Measurements from ENCODE around the gene FAM3B. TPM values are rescaled to one million over a fixed set of nuclear protein-coding genes. Genes with fewer than 3 reads are reported as not detected.

FAM3B gene
- total RNA-seq, 2 experiments from 2014 or later, result not detected

DNA sequence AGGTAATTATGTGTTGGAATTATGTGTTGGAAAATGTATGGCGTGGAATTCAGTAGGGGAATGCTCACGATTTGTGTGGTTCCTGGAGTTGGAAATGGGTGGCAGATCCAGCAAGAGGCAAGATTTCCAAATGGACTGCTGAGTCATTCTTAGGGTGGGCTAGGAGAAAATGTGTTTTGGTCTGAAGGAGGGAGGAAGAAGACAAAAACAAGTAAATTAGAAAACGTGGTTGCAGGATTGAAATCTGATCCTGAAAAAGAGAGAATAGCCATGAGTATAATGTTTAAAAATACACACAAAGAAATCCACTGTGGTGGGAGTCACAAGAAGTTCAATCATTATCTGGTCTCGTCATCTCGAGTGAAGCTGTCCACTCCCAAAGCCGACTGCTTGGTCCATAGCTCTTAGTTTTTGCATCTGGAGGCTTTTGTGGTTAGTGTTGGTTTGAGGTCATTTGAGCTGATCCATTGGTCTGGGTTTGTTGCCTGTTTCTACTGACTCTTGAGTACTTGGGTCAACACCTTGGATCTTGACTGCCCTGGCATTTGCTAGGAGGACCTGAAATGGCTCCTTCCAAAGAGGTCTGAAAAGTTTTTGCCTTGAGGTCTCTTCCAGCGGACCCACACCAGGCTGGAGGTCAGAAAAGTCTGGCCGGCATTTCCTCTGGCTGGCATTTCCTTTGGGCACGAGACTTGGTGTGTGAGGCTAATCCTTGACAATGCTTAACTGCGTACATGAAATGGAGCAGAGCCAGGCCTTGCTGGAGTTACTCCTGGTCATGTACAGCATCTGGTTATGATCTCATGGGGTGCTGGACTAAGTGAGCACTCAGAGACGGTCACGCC is 54.5 kb downstream of the FAM3B start:
- H3K4me3 Mint-ChIP-seq, result peak overlapping the region; percentile 80
- H3K27ac Mint-ChIP-seq, result peak overlapping the region; percentile 95
- no peaks in the 10 kb centered on the region for H3K9me3 Mint-ChIP-seq
- no peak for ATAC-seq (ENCODE audit: low read depth)
- peaks cover 21% of the 10 kb centered on the region for H3K36me3 Mint-ChIP-seq
- POLR2A ChIA-PET, result interaction anchor here (1.3 to 7.1 kb wide), 6 partner anchors 9 to 58 kb away, joined by 4 to 147 read pairs (median 21); partner anchors contain the start of genes MX1 and MX2
- DNase-seq, result no peak
- H3K27me3 Mint-ChIP-seq, result no peaks in the 10 kb centered on the region
- peaks cover 53% of the 10 kb centered on the region for H3K4me1 Mint-ChIP-seq

DNA sequence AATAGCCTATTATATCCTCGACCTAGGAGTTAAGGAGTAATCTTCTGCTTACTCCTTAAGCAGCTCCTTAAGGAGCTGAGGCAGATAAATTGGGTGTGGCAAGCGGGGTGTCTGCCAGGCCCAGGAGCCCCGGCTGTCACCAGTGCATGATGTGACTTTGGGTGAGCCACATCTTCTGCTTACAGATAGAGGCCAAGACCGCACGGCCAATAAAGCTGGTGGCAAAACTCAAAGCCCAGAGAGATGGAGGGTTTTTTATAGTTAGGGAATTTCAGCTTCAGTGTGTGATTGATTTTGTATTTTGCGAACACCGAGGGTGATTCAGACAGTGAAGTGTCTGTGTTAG is 55.1 kb downstream of the FAM3B start:
- Mint-ChIP-seq H3K4me3 (peak overlapping the region; percentile 80), H3K27me3 (no peaks in the 10 kb centered on the region), H3K27ac (no peak overlapping the region), H3K4me1 (peaks cover 51% of the 10 kb centered on the region), H3K36me3 (peaks cover 19% of the 10 kb centered on the region), H3K9me3 (no peaks in the 10 kb centered on the region)
- POLR2A ChIA-PET, result interaction anchor here (1.1 to 7.1 kb wide), 5 partner anchors 10 to 55 kb away, joined by 3 to 147 read pairs (median 15); partner anchors contain the start of genes MX1 and MX2
- no peak for ATAC-seq (ENCODE audit: low read depth)
- DNase-seq, result no peak

DNA sequence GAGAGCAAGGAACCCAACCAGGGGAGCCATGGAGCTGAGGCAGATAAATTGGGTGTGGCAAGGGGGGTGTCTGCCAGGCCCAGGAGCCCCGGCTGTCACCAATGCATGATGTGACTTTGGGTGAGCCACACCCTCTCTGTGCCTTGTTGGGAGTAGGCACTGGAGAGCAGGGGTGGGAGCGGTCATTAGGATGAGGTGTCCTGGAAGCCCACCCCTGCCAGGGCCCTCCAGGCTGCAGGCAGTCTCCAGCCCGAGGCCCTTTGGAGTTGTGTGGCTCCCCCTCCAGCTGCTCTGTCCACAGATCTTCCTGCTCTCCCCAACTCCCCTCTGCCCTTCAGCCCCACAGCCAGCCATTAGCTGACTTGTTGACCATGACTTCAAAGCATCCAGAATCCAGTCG is 56.7 kb downstream of the FAM3B start:
- Mint-ChIP-seq H3K4me1 (peaks cover 42% of the 10 kb centered on the region), H3K27ac (peak overlapping the region; percentile 38), H3K4me3 (no peak overlapping the region), H3K9me3 (no peaks in the 10 kb centered on the region), H3K27me3 (no peaks in the 10 kb centered on the region), H3K36me3 (peaks cover 25% of the 10 kb centered on the region)
- DNase-seq (no peak), ATAC-seq (ENCODE audit: low read depth) (no peak)
- POLR2A ChIA-PET, result interaction anchor here (1.0 to 5.4 kb wide), 3 partner anchors 11 to 53 kb away, joined by 3 to 50 read pairs (median 15); partner anchors contain the start of genes MX1 and MX2

DNA sequence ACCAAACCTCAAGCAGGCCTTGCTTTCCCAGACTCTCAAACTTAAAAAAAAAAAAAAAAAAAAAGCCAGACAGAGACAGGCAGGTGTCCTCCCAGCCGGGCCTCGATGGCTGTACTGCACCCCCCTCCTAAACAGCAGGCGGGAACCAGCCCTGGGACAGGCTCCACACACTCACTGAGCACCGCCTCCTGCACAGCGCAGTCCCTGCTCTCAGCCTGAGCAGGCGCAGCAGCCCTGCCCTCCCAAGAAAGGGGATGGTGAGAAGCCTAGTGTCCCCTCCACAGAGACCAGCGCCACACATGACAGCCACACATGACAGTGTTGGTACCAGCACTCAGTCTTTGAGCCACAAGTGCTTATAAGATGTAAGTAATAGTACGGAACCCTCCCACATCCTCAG is 57.2 kb downstream of the FAM3B start:
- no peak overlapping the region for H3K27ac Mint-ChIP-seq
- no peaks in the 10 kb centered on the region for H3K27me3 Mint-ChIP-seq
- DNase-seq (no peak), ATAC-seq (ENCODE audit: low read depth) (no peak)
- POLR2A ChIA-PET, result interaction anchor here (1.8 to 5.4 kb wide), 2 partner anchors 12 to 53 kb away, joined by 15 to 50 read pairs; partner anchors contain the start of genes MX1 and MX2
- H3K4me3 Mint-ChIP-seq, result no peak overlapping the region
- no peaks in the 10 kb centered on the region for H3K9me3 Mint-ChIP-seq
- peaks cover 37% of the 10 kb centered on the region for H3K4me1 Mint-ChIP-seq
- H3K36me3 Mint-ChIP-seq, result peaks cover 25% of the 10 kb centered on the region

DNA sequence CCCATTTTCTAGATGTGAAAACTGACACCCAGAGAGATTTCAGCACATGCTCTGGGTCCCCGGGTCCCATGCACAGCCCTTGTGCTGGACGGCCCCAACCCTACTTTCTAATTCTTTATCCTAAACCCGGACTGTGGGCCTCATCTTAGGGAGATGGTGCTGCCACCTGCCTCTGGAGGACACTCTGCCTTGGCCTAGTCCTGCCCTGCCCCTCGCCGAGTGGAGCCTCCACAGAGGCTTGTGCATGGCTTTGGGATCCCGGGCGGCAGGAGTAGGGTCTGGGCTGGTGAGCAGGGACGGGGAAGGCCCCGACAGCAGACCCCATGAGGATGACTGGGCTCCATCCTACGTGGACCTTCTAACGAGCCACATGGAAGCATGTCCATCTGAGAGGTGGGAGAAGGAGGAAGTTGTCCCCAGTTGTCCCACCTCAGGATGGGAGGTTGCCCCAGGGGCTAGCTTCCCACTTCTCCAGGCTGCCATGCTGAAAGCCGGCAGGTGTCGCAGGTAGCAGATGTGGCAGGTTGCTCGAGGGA is 57.6 kb downstream of the FAM3B start:
- H3K27me3 Mint-ChIP-seq, result no peaks in the 10 kb centered on the region
- no peak overlapping the region for H3K27ac Mint-ChIP-seq
- no peaks in the 10 kb centered on the region for H3K9me3 Mint-ChIP-seq
- POLR2A ChIA-PET, result interaction anchor here (1.4 to 5.4 kb wide), 3 partner anchors 12 to 52 kb away, joined by 4 to 50 read pairs (median 16); partner anchors contain the start of genes MX1 and MX2
- DNase-seq (no peak), ATAC-seq (ENCODE audit: low read depth) (no peak)
- H3K36me3 Mint-ChIP-seq, result peaks cover 25% of the 10 kb centered on the region
- H3K4me1 Mint-ChIP-seq, result peaks cover 34% of the 10 kb centered on the region
- H3K4me3 Mint-ChIP-seq, result no peak overlapping the region

DNA sequence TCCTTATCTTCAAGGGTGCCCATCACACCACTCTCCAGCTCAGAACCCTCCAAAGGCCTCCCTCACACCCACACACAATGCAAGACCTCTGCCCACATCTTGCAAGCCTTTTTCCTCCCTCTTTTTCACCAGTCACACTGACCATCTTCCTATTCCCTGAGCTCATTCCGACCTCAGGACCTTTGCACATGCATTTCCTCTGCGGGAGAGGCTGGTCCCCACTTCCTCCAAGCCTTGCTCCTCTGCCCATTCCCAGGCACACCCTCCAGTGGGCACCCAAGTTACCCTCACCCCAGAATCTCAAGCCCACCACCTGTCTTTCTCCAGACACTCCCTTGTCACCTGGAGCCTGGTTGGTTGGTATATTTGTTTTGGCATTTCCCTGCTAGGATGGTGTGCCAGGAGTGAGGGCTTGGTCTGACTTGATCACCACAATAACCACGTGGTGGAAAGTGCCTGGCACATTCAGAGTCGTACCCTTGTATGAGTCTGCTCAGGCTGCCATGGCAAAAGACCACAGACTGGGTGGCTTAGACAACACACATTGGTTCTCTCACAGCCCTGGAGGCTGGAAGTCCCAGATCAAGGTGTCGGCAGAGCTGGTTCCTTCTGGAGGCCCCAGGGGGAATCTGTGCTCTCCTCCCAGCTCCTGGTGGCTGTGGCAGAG is 58.4 kb downstream of the FAM3B start:
- ATAC-seq (ENCODE audit: low read depth), result no peak
- H3K4me1 Mint-ChIP-seq, result peaks cover 31% of the 10 kb centered on the region
- DNase-seq, result no peak
- POLR2A ChIA-PET, result interaction anchor here (1.4 to 4.1 kb wide), 2 partner anchors 12 to 51 kb away, joined by 4 to 16 read pairs; partner anchors contain the start of genes MX1 and MX2
- no peak overlapping the region for H3K4me3 Mint-ChIP-seq
- no peaks in the 10 kb centered on the region for H3K27me3 Mint-ChIP-seq
- H3K36me3 Mint-ChIP-seq, result peaks cover 25% of the 10 kb centered on the region
- peak overlapping the region; percentile 79 for H3K27ac Mint-ChIP-seq
- no peaks in the 10 kb centered on the region for H3K9me3 Mint-ChIP-seq

DNA sequence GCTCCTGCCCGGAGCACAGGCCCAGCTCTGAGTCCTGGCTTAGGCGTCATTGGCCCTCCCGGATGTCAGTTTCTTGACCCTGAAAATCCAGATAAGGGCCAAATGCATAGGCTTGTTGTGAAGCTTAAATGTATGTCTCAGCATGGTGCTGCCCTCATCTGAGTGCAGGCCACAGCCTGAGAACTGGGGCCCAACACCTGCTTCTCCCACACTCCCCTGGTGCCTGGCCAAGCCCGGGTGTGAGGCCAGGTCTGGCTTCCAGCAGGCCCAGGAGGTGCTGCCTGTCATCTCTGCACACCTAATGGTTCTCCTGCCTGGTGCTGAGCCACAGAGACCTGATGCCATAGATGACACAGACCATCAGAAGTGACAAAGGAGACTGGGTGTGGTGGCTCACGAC is 59.3 kb downstream of the FAM3B start:
- Mint-ChIP-seq H3K9me3 (no peaks in the 10 kb centered on the region), H3K4me3 (no peak overlapping the region), H3K27me3 (no peaks in the 10 kb centered on the region), H3K27ac (peak overlapping the region; percentile 25), H3K4me1 (peaks cover 24% of the 10 kb centered on the region), H3K36me3 (peaks cover 29% of the 10 kb centered on the region)
- DNase-seq, result no peak
- POLR2A ChIA-PET, result interaction anchor here (1.4 to 4.1 kb wide), 2 partner anchors 13 to 50 kb away, joined by 4 to 16 read pairs; partner anchors contain the start of genes MX1 and MX2
- no peak for ATAC-seq (ENCODE audit: low read depth)

DNA sequence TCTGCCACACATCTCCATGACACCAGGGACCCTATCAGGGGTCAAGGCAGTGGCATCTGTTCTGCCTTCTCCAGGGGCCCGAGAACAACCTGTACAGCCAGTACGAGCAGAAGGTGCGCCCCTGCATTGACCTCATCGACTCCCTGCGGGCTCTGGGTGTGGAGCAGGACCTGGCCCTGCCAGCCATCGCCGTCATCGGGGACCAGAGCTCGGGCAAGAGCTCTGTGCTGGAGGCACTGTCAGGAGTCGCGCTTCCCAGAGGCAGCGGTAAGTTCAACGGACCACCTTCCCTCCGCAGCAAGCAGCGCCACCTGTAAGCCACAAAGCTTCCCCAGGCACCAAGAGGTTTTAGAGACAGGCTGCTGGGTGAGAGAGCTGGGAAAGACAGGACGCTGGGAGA is 61.1 kb downstream of the FAM3B start:
- ATAC-seq (ENCODE audit: low read depth), result no peak
- Mint-ChIP-seq H3K4me3 (no peak overlapping the region), H3K27ac (peak overlapping the region; percentile 60), H3K9me3 (no peaks in the 10 kb centered on the region), H3K27me3 (no peaks in the 10 kb centered on the region), H3K36me3 (peaks cover 42% of the 10 kb centered on the region), H3K4me1 (peaks cover 11% of the 10 kb centered on the region)
- no peak for DNase-seq
- POLR2A ChIA-PET, result interaction anchor here (4.1 kb wide), 1 partner anchor 15 kb away, joined by 16 read pairs; the partner anchor contains the start of gene MX2

DNA sequence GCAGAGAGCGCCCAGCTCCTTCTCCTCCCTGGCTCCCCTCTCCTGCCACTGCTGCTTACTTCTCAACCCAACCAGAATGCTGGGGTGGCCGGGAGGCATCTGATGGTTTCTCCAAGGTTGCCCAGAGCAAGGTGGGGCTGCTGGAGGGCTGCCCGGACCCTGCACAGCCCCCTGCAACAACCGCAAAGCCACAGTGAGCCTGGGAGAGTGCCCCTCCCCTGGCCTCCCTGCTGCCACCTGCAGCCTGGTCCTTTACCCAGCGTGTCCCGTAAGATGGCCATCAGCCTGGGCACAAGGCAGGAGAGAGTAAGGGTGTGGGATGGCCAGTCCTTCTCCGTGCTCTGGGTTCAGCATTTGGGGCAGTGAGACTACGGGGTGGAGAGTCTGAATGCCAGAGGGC is 62.2 kb downstream of the FAM3B start:
- Mint-ChIP-seq H3K4me3 (no peak overlapping the region), H3K36me3 (peaks cover 48% of the 10 kb centered on the region), H3K4me1 (peaks cover 7% of the 10 kb centered on the region), H3K27me3 (no peaks in the 10 kb centered on the region), H3K27ac (no peak overlapping the region), H3K9me3 (no peaks in the 10 kb centered on the region)
- ATAC-seq (ENCODE audit: low read depth) (no peak), DNase-seq (no peak)
- POLR2A ChIA-PET, result no interaction called here

DNA sequence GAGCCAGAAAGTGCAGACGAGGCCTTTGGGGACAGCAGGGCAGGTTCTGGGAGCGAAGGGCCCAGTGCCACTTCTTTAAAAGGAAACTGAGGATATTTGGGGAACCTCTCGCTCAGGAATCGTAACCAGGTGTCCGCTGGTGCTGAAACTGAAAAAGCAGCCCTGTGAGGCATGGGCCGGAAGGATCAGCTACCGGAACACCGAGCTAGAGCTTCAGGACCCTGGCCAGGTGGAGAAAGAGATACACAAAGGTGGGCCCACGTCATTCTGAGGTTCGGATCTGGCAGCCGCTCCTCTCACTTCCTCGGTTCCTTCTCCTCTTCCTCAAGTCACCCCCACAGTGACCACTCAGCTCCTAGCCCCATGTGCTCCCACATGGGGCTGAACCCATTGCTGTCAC is 63.3 kb downstream of the FAM3B start:
- POLR2A ChIA-PET, result no interaction called here
- no peak overlapping the region for H3K4me3 Mint-ChIP-seq
- no peak for ATAC-seq (ENCODE audit: low read depth)
- peaks cover 51% of the 10 kb centered on the region for H3K36me3 Mint-ChIP-seq
- H3K27me3 Mint-ChIP-seq, result no peaks in the 10 kb centered on the region
- no peak overlapping the region for H3K27ac Mint-ChIP-seq
- DNase-seq, result no peak
- H3K4me1 Mint-ChIP-seq, result peaks cover 3% of the 10 kb centered on the region
- H3K9me3 Mint-ChIP-seq, result no peaks in the 10 kb centered on the region

DNA sequence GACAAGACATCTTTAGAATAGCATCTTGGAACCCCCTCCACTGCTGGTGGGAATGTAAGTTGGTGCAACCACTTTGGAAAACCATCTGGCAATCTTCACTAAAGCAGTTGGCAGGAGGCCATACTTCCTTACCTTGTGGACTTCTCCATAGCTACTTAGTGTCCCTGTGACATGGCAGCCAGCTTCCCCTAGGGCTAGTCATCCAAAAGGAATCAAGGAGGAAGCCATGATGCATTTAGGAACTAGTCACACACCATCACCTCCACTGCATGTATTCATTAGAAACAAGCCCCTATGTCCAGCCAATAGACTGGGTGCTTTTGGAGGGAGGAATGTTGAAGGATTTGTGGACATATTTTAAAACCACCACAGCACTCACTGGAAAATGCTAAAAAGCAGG is 65.1 kb downstream of the FAM3B start:
- H3K36me3 Mint-ChIP-seq, result peaks cover 61% of the 10 kb centered on the region
- no peak overlapping the region for H3K27ac Mint-ChIP-seq

DNA sequence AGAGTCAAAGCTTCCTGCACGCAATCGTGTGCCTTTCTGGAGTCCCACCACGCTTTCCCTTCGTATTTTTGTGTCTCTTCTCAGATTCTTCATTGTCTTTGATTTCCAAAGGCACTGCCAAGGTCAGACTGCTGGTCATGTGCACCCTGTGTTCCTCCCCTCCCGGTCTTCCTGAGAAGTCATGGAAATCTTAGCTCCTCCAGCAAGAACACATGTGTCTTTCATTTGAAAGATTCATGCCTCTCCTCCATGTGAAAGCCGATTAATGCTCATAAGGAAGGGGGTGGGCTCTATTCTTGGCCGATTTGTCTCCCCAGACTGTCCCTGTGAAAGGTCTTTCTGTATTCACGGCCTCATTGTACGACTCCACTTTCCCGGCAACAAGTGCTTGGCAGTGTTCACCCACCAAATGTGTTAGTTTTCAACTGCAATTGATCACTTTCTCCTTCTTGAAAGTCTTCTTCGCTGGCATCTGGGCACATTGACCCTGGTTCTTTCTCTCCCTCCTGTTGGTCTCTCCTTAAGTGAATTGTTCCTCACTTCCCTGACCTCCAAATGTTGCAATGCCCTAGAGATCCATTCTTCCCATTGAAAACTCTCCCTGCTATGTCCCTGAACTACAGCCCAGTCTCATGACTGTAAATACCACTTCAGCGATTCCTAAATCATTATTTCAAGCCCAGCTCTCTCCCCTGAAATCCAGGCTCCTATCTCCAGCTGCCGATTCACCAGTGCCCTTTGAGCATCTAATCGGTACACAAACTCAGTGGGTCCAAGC is 70.6 kb downstream of the FAM3B start:
- ATAC-seq (ENCODE audit: low read depth) (no peak), DNase-seq (no peak)
- Mint-ChIP-seq H3K27me3 (no peaks in the 10 kb centered on the region), H3K4me1 (peaks cover 1% of the 10 kb centered on the region), H3K4me3 (no peak overlapping the region), H3K9me3 (no peaks in the 10 kb centered on the region), H3K36me3 (peaks cover 46% of the 10 kb centered on the region), H3K27ac (peak overlapping the region; percentile 8)
- POLR2A ChIA-PET, result no interaction called here

More for the DNA sequence above, 65.1 kb downstream of the FAM3B start:
- peaks cover 1% of the 10 kb centered on the region for H3K4me1 Mint-ChIP-seq
- no peaks in the 10 kb centered on the region for H3K9me3 Mint-ChIP-seq
- POLR2A ChIA-PET, result interaction anchor here (0.9 kb wide), 1 partner anchor 99 kb away, joined by 4 read pairs; no protein-coding TSS in a partner anchor
- H3K4me3 Mint-ChIP-seq, result no peak overlapping the region
- no peak for DNase-seq
- ATAC-seq (ENCODE audit: low read depth), result no peak
- H3K27me3 Mint-ChIP-seq, result no peaks in the 10 kb centered on the region

DNA sequence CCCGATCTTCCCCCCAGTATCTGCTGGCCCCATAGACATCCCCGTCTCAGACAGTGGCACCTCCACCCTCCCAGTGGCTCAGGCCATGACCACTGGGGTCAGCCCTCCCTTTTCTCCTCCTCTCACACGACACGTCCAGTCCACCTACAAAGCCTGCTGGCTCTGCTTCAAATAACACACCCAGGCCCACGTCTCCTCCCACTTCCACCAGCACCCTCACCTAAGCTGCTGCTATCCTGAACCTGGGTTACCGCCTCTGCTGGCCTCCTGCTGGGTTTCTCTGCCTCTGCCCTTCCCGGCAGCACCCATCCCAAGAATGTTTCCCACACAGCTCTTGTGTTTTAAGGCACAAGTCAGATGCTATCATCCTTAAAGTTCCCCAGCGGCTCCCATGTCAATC is 71.2 kb downstream of the FAM3B start:
- POLR2A ChIA-PET, result no interaction called here
- no peak for DNase-seq
- Mint-ChIP-seq H3K27ac (no peak overlapping the region), H3K4me3 (no peak overlapping the region), H3K4me1 (peaks cover 1% of the 10 kb centered on the region), H3K9me3 (no peaks in the 10 kb centered on the region), H3K36me3 (peaks cover 42% of the 10 kb centered on the region), H3K27me3 (no peaks in the 10 kb centered on the region)
- ATAC-seq (ENCODE audit: low read depth), result no peak

Measured in activated naive CD8-positive, alpha-beta T cell treated with anti-CD3 and anti-CD28 coated beads, Interleukin-2, amount 10 ng/mL, durations not matched to agents 7 days and 5 days (primary cell).